ENCODE results near the gene DDX39B.
"Not testable (repeated sequence)": the region's sequence is repeated elsewhere in the genome, so short reads cannot be mapped to it uniquely, and the experiment has no call there.

DDX39B gene

GRCh38 chr6:31498748-31499147 is 43.1 kb downstream of the DDX39B start:
- no peak for DNase-seq (ENCODE audit: low spot score)
- in situ Hi-C loops (cut with MboI; ENCODE audit: low pct_unique_long_range_greater_than_20kb, low sequenced_read_pairs, unreplicated experiment): no loop called here
- no peak for TF ChIP-seq CTCF (IDR thresholded peaks at IDR 0.05; ENCODE audit: extremely low read depth, insufficient read depth, missing control alignments)

GRCh38 chr6:31497531-31498476 is 44.0 kb downstream of the DDX39B start, which contains the start of gene MICB:
MICB (plus strand) TSS chr6:31498145; CDS start chr6:31498194, 49 bp downstream.
- in situ Hi-C loops (cut with MboI; ENCODE audit: low pct_unique_long_range_greater_than_20kb, low sequenced_read_pairs, unreplicated experiment): no loop called here
- peak; percentile 91 for DNase-seq (ENCODE audit: low spot score)
- TF ChIP-seq CTCF (IDR thresholded peaks at IDR 0.05; ENCODE audit: extremely low read depth, insufficient read depth, missing control alignments): no peak

- in situ Hi-C loops (cut with MboI; ENCODE audit: low pct_unique_long_range_greater_than_20kb, low sequenced_read_pairs, unreplicated experiment); DNase-seq (ENCODE audit: low spot score): not testable (repeated sequence)
Measured at GRCh38 chr6:31496826-31497225, 45.0 kb downstream of the DDX39B start.

- in situ Hi-C loops (cut with MboI; ENCODE audit: low pct_unique_long_range_greater_than_20kb, low sequenced_read_pairs, unreplicated experiment): no loop called here
- DNase-seq (ENCODE audit: low spot score): no peak
- TF ChIP-seq CTCF (IDR thresholded peaks at IDR 0.05; ENCODE audit: extremely low read depth, insufficient read depth, missing control alignments): no peak
Measured at GRCh38 chr6:31495580-31495979, 46.2 kb downstream of the DDX39B start.

GRCh38 chr6:31493875-31494694 is 47.7 kb downstream of the DDX39B start:
- DNase-seq (ENCODE audit: low spot score): peak; percentile 60
- in situ Hi-C loops (cut with MboI; ENCODE audit: low pct_unique_long_range_greater_than_20kb, low sequenced_read_pairs, unreplicated experiment): no loop called here
- TF ChIP-seq CTCF (IDR thresholded peaks at IDR 0.05; ENCODE audit: extremely low read depth, insufficient read depth, missing control alignments): peak; percentile 77

- DNase-seq (ENCODE audit: low spot score); in situ Hi-C loops (cut with MboI; ENCODE audit: low pct_unique_long_range_greater_than_20kb, low sequenced_read_pairs, unreplicated experiment): not testable (repeated sequence)
Measured at GRCh38 chr6:31493550-31493874, 48.3 kb downstream of the DDX39B start.

GRCh38 chr6:31490115-31490873 is 51.5 kb downstream of the DDX39B start:
- TF ChIP-seq CTCF (IDR thresholded peaks at IDR 0.05; ENCODE audit: extremely low read depth, insufficient read depth, missing control alignments): no peak
- in situ Hi-C loops (cut with MboI; ENCODE audit: low pct_unique_long_range_greater_than_20kb, low sequenced_read_pairs, unreplicated experiment): no loop called here
- DNase-seq (ENCODE audit: low spot score): no peak
